Measurements from ENCODE around the gene FHAD1.
"Not testable (repeated sequence)": the region's sequence is repeated elsewhere in the genome, so short reads cannot be mapped to it uniquely, and the experiment has no call there.

Gene FHAD1

GRCh38 chr1:15433471-15433870, 186.4 kb downstream of the FHAD1 start:
- 75% methylated on average over 9 of the region's 9 CpGs for WGBS, 2 experiments
- H3K4me1 ChIP-seq (ENCODE audit: control insufficient read depth, insufficient read depth, low read length) = no peaks in the 10 kb centered on the region
- H3K27ac ChIP-seq (ENCODE audit: insufficient read depth, low read depth, low read length, poor library complexity, severe bottlenecking) = no peak overlapping the region
- no peaks in the 10 kb centered on the region for H3K9me3 ChIP-seq (ENCODE audit: control insufficient read depth, low read length)
- H3K27me3 ChIP-seq (ENCODE audit: control insufficient read depth, insufficient read depth, low read length, poor library complexity, severe bottlenecking) = no peaks in the 10 kb centered on the region
- H3K4me3 ChIP-seq (ENCODE audit: insufficient read depth, low read depth, low read length) = no peak overlapping the region
- H3K36me3 ChIP-seq (ENCODE audit: control insufficient read depth, insufficient read depth, low read length) = no peaks in the 10 kb centered on the region

GRCh38 chr1:15434739-15435138, 187.7 kb downstream of the FHAD1 start:
- 80 to 81% methylated on average over 8 of the region's 8 CpGs for WGBS, 2 experiments
- H3K27me3 ChIP-seq (ENCODE audit: control insufficient read depth, insufficient read depth, low read length, poor library complexity, severe bottlenecking); H3K36me3 ChIP-seq (ENCODE audit: control insufficient read depth, insufficient read depth, low read length); H3K4me3 ChIP-seq (ENCODE audit: insufficient read depth, low read depth, low read length); H3K4me1 ChIP-seq (ENCODE audit: control insufficient read depth, insufficient read depth, low read length); H3K27ac ChIP-seq (ENCODE audit: insufficient read depth, low read depth, low read length, poor library complexity, severe bottlenecking); H3K9me3 ChIP-seq (ENCODE audit: control insufficient read depth, low read length): not testable (repeated sequence)

GRCh38 chr1:15435239-15436077, 188.4 kb downstream of the FHAD1 start:
- Histone ChIP-seq H3K36me3 (ENCODE audit: control insufficient read depth, insufficient read depth, low read length) (no peaks in the 10 kb centered on the region), H3K4me3 (ENCODE audit: insufficient read depth, low read depth, low read length) (no peak overlapping the region), H3K4me1 (ENCODE audit: control insufficient read depth, insufficient read depth, low read length) (no peaks in the 10 kb centered on the region), H3K27me3 (ENCODE audit: control insufficient read depth, insufficient read depth, low read length, poor library complexity, severe bottlenecking) (no peaks in the 10 kb centered on the region), H3K9me3 (ENCODE audit: control insufficient read depth, low read length) (no peaks in the 10 kb centered on the region), H3K27ac (ENCODE audit: insufficient read depth, low read depth, low read length, poor library complexity, severe bottlenecking) (no peak overlapping the region)
- WGBS, 2 experiments = 89 to 91% methylated on average over 17 of the region's 17 CpGs

GRCh38 chr1:15436881-15437442, 189.9 kb downstream of the FHAD1 start:
- 86 to 87% methylated on average over 6 of the region's 6 CpGs for WGBS, 2 experiments
- H3K9me3 ChIP-seq (ENCODE audit: control insufficient read depth, low read length) = no peaks in the 10 kb centered on the region
- no peak overlapping the region for H3K27ac ChIP-seq (ENCODE audit: insufficient read depth, low read depth, low read length, poor library complexity, severe bottlenecking)
- no peak overlapping the region for H3K4me3 ChIP-seq (ENCODE audit: insufficient read depth, low read depth, low read length)
- no peaks in the 10 kb centered on the region for H3K4me1 ChIP-seq (ENCODE audit: control insufficient read depth, insufficient read depth, low read length)
- H3K36me3 ChIP-seq (ENCODE audit: control insufficient read depth, insufficient read depth, low read length) = no peaks in the 10 kb centered on the region
- H3K27me3 ChIP-seq (ENCODE audit: control insufficient read depth, insufficient read depth, low read length, poor library complexity, severe bottlenecking) = no peaks in the 10 kb centered on the region

- H3K36me3 ChIP-seq (ENCODE audit: control insufficient read depth, insufficient read depth, low read length) = no peaks in the 10 kb centered on the region
- H3K4me1 ChIP-seq (ENCODE audit: control insufficient read depth, insufficient read depth, low read length) = no peaks in the 10 kb centered on the region
- no peak overlapping the region for H3K27ac ChIP-seq (ENCODE audit: insufficient read depth, low read depth, low read length, poor library complexity, severe bottlenecking)
- no peaks in the 10 kb centered on the region for H3K9me3 ChIP-seq (ENCODE audit: control insufficient read depth, low read length)
- H3K4me3 ChIP-seq (ENCODE audit: insufficient read depth, low read depth, low read length) = no peak overlapping the region
- H3K27me3 ChIP-seq (ENCODE audit: control insufficient read depth, insufficient read depth, low read length, poor library complexity, severe bottlenecking) = no peaks in the 10 kb centered on the region
- WGBS, 2 experiments = 94% methylated on average over 14 of the region's 14 CpGs
Measured at GRCh38 chr1:15439325-15439724, 192.3 kb downstream of the FHAD1 start.

GRCh38 chr1:15440357-15440756, 193.3 kb downstream of the FHAD1 start:
- no peak overlapping the region for H3K4me3 ChIP-seq (ENCODE audit: insufficient read depth, low read depth, low read length)
- H3K27me3 ChIP-seq (ENCODE audit: control insufficient read depth, insufficient read depth, low read length, poor library complexity, severe bottlenecking) = no peaks in the 10 kb centered on the region
- H3K27ac ChIP-seq (ENCODE audit: insufficient read depth, low read depth, low read length, poor library complexity, severe bottlenecking) = no peak overlapping the region
- no peaks in the 10 kb centered on the region for H3K9me3 ChIP-seq (ENCODE audit: control insufficient read depth, low read length)
- no peaks in the 10 kb centered on the region for H3K4me1 ChIP-seq (ENCODE audit: control insufficient read depth, insufficient read depth, low read length)
- no peaks in the 10 kb centered on the region for H3K36me3 ChIP-seq (ENCODE audit: control insufficient read depth, insufficient read depth, low read length)
- WGBS, 2 experiments = 93% methylated on average over 13 of the region's 13 CpGs

GRCh38 chr1:15441247-15441646, 194.2 kb downstream of the FHAD1 start:
- H3K4me1 ChIP-seq (ENCODE audit: control insufficient read depth, insufficient read depth, low read length) = no peaks in the 10 kb centered on the region
- WGBS, 2 experiments = 94 to 95% methylated on average over 6 of the region's 6 CpGs
- no peaks in the 10 kb centered on the region for H3K9me3 ChIP-seq (ENCODE audit: control insufficient read depth, low read length)
- no peak overlapping the region for H3K4me3 ChIP-seq (ENCODE audit: insufficient read depth, low read depth, low read length)
- H3K36me3 ChIP-seq (ENCODE audit: control insufficient read depth, insufficient read depth, low read length) = no peaks in the 10 kb centered on the region
- no peak overlapping the region for H3K27ac ChIP-seq (ENCODE audit: insufficient read depth, low read depth, low read length, poor library complexity, severe bottlenecking)
- no peaks in the 10 kb centered on the region for H3K27me3 ChIP-seq (ENCODE audit: control insufficient read depth, insufficient read depth, low read length, poor library complexity, severe bottlenecking)

GRCh38 chr1:15442119-15442518, 195.1 kb downstream of the FHAD1 start:
- WGBS, 2 experiments = 91 to 92% methylated on average over 8 of the region's 8 CpGs
- no peaks in the 10 kb centered on the region for H3K36me3 ChIP-seq (ENCODE audit: control insufficient read depth, insufficient read depth, low read length)
- H3K9me3 ChIP-seq (ENCODE audit: control insufficient read depth, low read length) = no peaks in the 10 kb centered on the region
- no peak overlapping the region for H3K4me3 ChIP-seq (ENCODE audit: insufficient read depth, low read depth, low read length)
- no peaks in the 10 kb centered on the region for H3K4me1 ChIP-seq (ENCODE audit: control insufficient read depth, insufficient read depth, low read length)
- H3K27me3 ChIP-seq (ENCODE audit: control insufficient read depth, insufficient read depth, low read length, poor library complexity, severe bottlenecking) = no peaks in the 10 kb centered on the region
- H3K27ac ChIP-seq (ENCODE audit: insufficient read depth, low read depth, low read length, poor library complexity, severe bottlenecking) = no peak overlapping the region

- 87 to 89% methylated on average over 5 of the region's 5 CpGs for WGBS, 2 experiments
- Histone ChIP-seq H3K27me3 (ENCODE audit: control insufficient read depth, insufficient read depth, low read length, poor library complexity, severe bottlenecking) (no peaks in the 10 kb centered on the region), H3K4me3 (ENCODE audit: insufficient read depth, low read depth, low read length) (no peak overlapping the region), H3K36me3 (ENCODE audit: control insufficient read depth, insufficient read depth, low read length) (no peaks in the 10 kb centered on the region), H3K4me1 (ENCODE audit: control insufficient read depth, insufficient read depth, low read length) (no peaks in the 10 kb centered on the region), H3K27ac (ENCODE audit: insufficient read depth, low read depth, low read length, poor library complexity, severe bottlenecking) (no peak overlapping the region), H3K9me3 (ENCODE audit: control insufficient read depth, low read length) (no peaks in the 10 kb centered on the region)
Measured at GRCh38 chr1:15442759-15443158, 195.7 kb downstream of the FHAD1 start.

GRCh38 chr1:15443281-15443680, 196.3 kb downstream of the FHAD1 start:
- Histone ChIP-seq H3K27me3 (ENCODE audit: control insufficient read depth, insufficient read depth, low read length, poor library complexity, severe bottlenecking) (no peaks in the 10 kb centered on the region), H3K4me3 (ENCODE audit: insufficient read depth, low read depth, low read length) (no peak overlapping the region), H3K4me1 (ENCODE audit: control insufficient read depth, insufficient read depth, low read length) (no peaks in the 10 kb centered on the region), H3K9me3 (ENCODE audit: control insufficient read depth, low read length) (no peaks in the 10 kb centered on the region), H3K27ac (ENCODE audit: insufficient read depth, low read depth, low read length, poor library complexity, severe bottlenecking) (no peak overlapping the region), H3K36me3 (ENCODE audit: control insufficient read depth, insufficient read depth, low read length) (no peaks in the 10 kb centered on the region)
- 81 to 84% methylated on average over 5 of the region's 5 CpGs for WGBS, 2 experiments
